SK-N-SH (cell line): ENCODE results near the gene GFPT2. TPM values are rescaled to one million over a fixed set of nuclear protein-coding genes. Genes with fewer than 3 reads are reported as not detected.

Experiments
- CTCF ChIA-PET: fragments of 300-600, 350-600 bp; formaldehyde crosslinking; extraction: SDS; loops from one replicate; lab custom pipeline; 2021; lab: Yijun Ruan, JAX
- POLR2A ChIA-PET: fragments of 350-600 bp; sonication (Branson Sonifier 250); formaldehyde crosslinking; extraction: SDS; loops from one replicate; lab custom pipeline; 2020; ENCODE audit warnings: antibody characterized with exemption, inconsistent platforms; lab: Yijun Ruan, JAX
- DNase-seq: peaks from one replicate; pipeline ENCODE4 v3.0.0; 2012
- H2AFZ ChIP-seq: fragments of 200-600 bp; sonication (generic); 2 replicates; pipeline ENCODE4 v1.8.1; 2016; ENCODE audit warnings: antibody characterized with exemption, mild to moderate bottlenecking, low read depth
- H3F3A ChIP-seq: fragments of 200-600 bp; sonication (generic); replicated peaks from 2 replicates; pipeline ENCODE3; 2016; ENCODE audit warnings: antibody characterized with exemption, mild to moderate bottlenecking; ENCODE audit not compliant: insufficient read depth
- H3K27ac ChIP-seq, 2 experiments: fragments of 200-500 bp in 1 of 2; fragments of 200-600 bp in 1 of 2; sonication (Bioruptor generic) in 1 of 2; sonication (generic), shearing (Covaris generic) in 1 of 2; 2 replicates each; pipeline versions ENCODE4 v1.5.1 to v1.6.1; 2014 to 2016; ENCODE audit warnings: low read depth in 2 of 2, inconsistent platforms in 1 of 2, low read length in 1 of 2, mild to moderate bottlenecking in 1 of 2, mixed read lengths in 1 of 2
- H3K27me3 ChIP-seq: fragments of 200-600 bp; sonication (generic), shearing (Covaris generic); 2 replicates; pipeline ENCODE4 v1.6.1; 2016; ENCODE audit warnings: mixed run types; ENCODE audit not compliant: insufficient read depth
- H3K36me3 ChIP-seq, 2 experiments: fragments of 200-500 bp in 1 of 2; fragments of 200-600 bp in 1 of 2; sonication (Bioruptor generic) in 1 of 2; sonication (generic) in 1 of 2; replicated peaks in 1 of 2; 2 replicates each; pipeline versions ENCODE3 to v1.5.1; 2014 to 2016; ENCODE audit warnings: low read length in 1 of 2, mild to moderate bottlenecking in 1 of 2; ENCODE audit not compliant: insufficient read depth in 2 of 2, control insufficient read depth in 1 of 2
- H3K4me1 ChIP-seq, 2 experiments: fragments of 200-500 bp in 1 of 2; fragments of 200-600 bp in 1 of 2; sonication (Bioruptor generic) in 1 of 2; sonication (generic), shearing (Covaris generic) in 1 of 2; 2 replicates each; pipeline versions ENCODE4 v1.5.1 to v1.6.1; 2014 to 2016; ENCODE audit warnings: low read depth in 1 of 2, low read length in 1 of 2, mixed run types in 1 of 2; ENCODE audit not compliant: insufficient read depth in 2 of 2, control insufficient read depth in 1 of 2
- H3K4me2 ChIP-seq: fragments of 200-600 bp; sonication (generic), shearing (Covaris generic); 2 replicates; pipeline ENCODE4 v1.6.1; 2017; ENCODE audit warnings: mixed run types
- H3K4me3 ChIP-seq, 2 experiments: fragments of 200-500 bp in 1 of 2; fragments of 200-600 bp in 1 of 2; sonication (Bioruptor generic) in 1 of 2; sonication (generic), shearing (Covaris generic) in 1 of 2; 2 replicates each; pipeline versions ENCODE4 v1.5.1 to v1.8.1; 2014 to 2016; ENCODE audit warnings: low read depth in 2 of 2, inconsistent platforms in 1 of 2, low read length in 1 of 2, mild to moderate bottlenecking in 1 of 2, mixed read lengths in 1 of 2, moderate library complexity in 1 of 2
- H3K79me2 ChIP-seq: fragments of 200-600 bp; sonication (generic); 2 replicates; pipeline ENCODE4 v1.8.1; 2017; ENCODE audit warnings: mild to moderate bottlenecking; ENCODE audit not compliant: insufficient read depth
- H3K9ac ChIP-seq: fragments of 200-600 bp; sonication (generic); 2 replicates; pipeline ENCODE4 v1.6.1; 2017; ENCODE audit warnings: mixed run types
- H3K9me2 ChIP-seq: fragments of 200-600 bp; sonication (generic); 2 replicates; pipeline ENCODE4 v1.6.1; 2017; ENCODE audit warnings: mixed run types
- H3K9me3 ChIP-seq: fragments of 200-600 bp; sonication (generic); 2 replicates; pipeline ENCODE4 v1.6.1; 2017; ENCODE audit warnings: mixed run types, mild to moderate bottlenecking, moderate library complexity
- H4K20me1 ChIP-seq: fragments of 200-600 bp; sonication (generic); 2 replicates; pipeline ENCODE4 v1.6.1; 2017; ENCODE audit warnings: mild to moderate bottlenecking, mixed run types; ENCODE audit not compliant: insufficient read depth
- CTCF ChIP-seq: fragments of 200-600 bp; sonication (generic); IDR thresholded peaks from 2 replicates; pipeline ENCODE4 v1.6.1; 2017; ENCODE audit warnings: antibody characterized with exemption, mild to moderate bottlenecking, moderate library complexity
- EP300 ChIP-seq, 2 experiments: IDR thresholded peaks; 2 replicates each; pipeline versions ENCODE4 v1.4.0 to v1.6.1; 2012; ENCODE audit warnings: borderline replicate concordance in 1 of 2, low read depth in 1 of 2, low read length in 1 of 2
- FOXJ3 ChIP-seq: sonication (generic); formaldehyde crosslinking; IDR thresholded peaks from 2 replicates; pipeline ENCODE4 v1.5.1; 2020; ENCODE audit warnings: mild to moderate bottlenecking, missing genetic modification reagents
- FOXM1 ChIP-seq: IDR thresholded peaks from 2 replicates; pipeline ENCODE4 v1.4.0; 2012; ENCODE audit warnings: low read depth, mild to moderate bottlenecking
- GABPA ChIP-seq: IDR thresholded peaks from 2 replicates; pipeline ENCODE4 v1.4.0; 2012; ENCODE audit warnings: low read depth, mild to moderate bottlenecking
- GATA2 ChIP-seq: sonication (generic); formaldehyde crosslinking; IDR thresholded peaks from 2 replicates; pipeline ENCODE4 v1.5.0; 2020; ENCODE audit warnings: mild to moderate bottlenecking, missing genetic modification reagents
- MEF2A ChIP-seq: IDR thresholded peaks from 2 replicates; pipeline ENCODE4 v1.4.0; 2012; ENCODE audit warnings: low read depth, borderline replicate concordance
- PBX3 ChIP-seq: IDR thresholded peaks from 2 replicates; pipeline ENCODE4; 2012
- RFX5 ChIP-seq: IDR thresholded peaks from 2 replicates; pipeline ENCODE4 v1.6.1; 2012; ENCODE audit warnings: mild to moderate bottlenecking, improper control_type of control experiment, low read length
- SMC3 ChIP-seq: IDR thresholded peaks from 2 replicates; pipeline ENCODE4 v1.6.1; 2012; ENCODE audit warnings: low read depth, low read length, improper control_type of control experiment
- TAF1 ChIP-seq: IDR thresholded peaks from 2 replicates; pipeline ENCODE4 v1.6.1; 2012; ENCODE audit warnings: low read depth, mild to moderate bottlenecking, low read length, moderate library complexity, borderline replicate concordance
- TCF12 ChIP-seq: IDR thresholded peaks from 2 replicates; pipeline ENCODE4 v1.4.0; 2012
- USF1 ChIP-seq: IDR thresholded peaks from 2 replicates; pipeline ENCODE4 v1.4.0; 2012; ENCODE audit warnings: low read depth, borderline replicate concordance
- ZBTB33 ChIP-seq: IDR thresholded peaks from 2 replicates; pipeline ENCODE4 v1.4.0; 2012; ENCODE audit warnings: low read depth, borderline replicate concordance
- WGBS: methylation state at CpG from one replicate; pipeline ENCODE4 v1.1.6; 2017; ENCODE audit warnings: low lambda C conversion rate; 5-methylcytosine and 5-hydroxymethylcytosine counted together
- polyA plus RNA-seq, 3 experiments: library from polyadenylated mRNA; depleted of rRNA; stranded (reverse); fragments of >200 nt; gene quantifications; 2 replicates each; pipeline ENCODE4 v1.2.3, GENCODE V29; 2012

The GFPT2 gene
- polyA plus RNA-seq, 1 of the 3 experiments (the other 2 are of a cell fraction): 8.1 TPM

GRCh38 chr5:180304016-180304292 lies 49.2 kb downstream of the GFPT2 start:
- H3K27me3 ChIP-seq: no peaks in the 10 kb centered on the region
- 40% methylated on average over 3 of the region's 4 CpGs for WGBS
- TF ChIP-seq PBX3 (no peak), GABPA (no peak), FOXM1 (no peak), TAF1 (no peak), MEF2A (no peak), USF1 (no peak), GATA2 (no peak), CTCF (no peak), SMC3 (no peak), ZBTB33 (no peak), TCF12 (no peak), RFX5 (no peak), FOXJ3 (CRISPR knock-in tag) (no peak), EP300 (IDR thresholded peaks at IDR 0.05; ENCODE audit: borderline replicate concordance in 1 of 2, low read depth in 1 of 2, low read length in 1 of 2) (no peak)
- H3K9me2 ChIP-seq: no peaks in the 10 kb centered on the region
- no peaks in the 10 kb centered on the region for H3F3A ChIP-seq
- ChIA-PET POLR2A (interaction anchor here (1.2 kb wide), 1 partner anchor 10 kb away, joined by 6 read pairs; no protein-coding TSS in a partner anchor), CTCF (interaction anchor here (0.9 to 6.6 kb wide), 8 partner anchors 10 to 168 kb away, joined by 3 to 98 read pairs (median 4); partner anchors contain the start of gene MAPK9)
- peaks cover 0 to 19% of the 10 kb centered on the region in 2 experiments; a peak in 1 of 4 replicates for H3K4me1 ChIP-seq
- no peak overlapping the region for H3K4me3 ChIP-seq
- no peak for DNase-seq
- no peak overlapping the region for H3K4me2 ChIP-seq
- H2AFZ ChIP-seq: no peak overlapping the region
- H3K9ac ChIP-seq: no peak overlapping the region
- H3K27ac ChIP-seq: no peak overlapping the region
- no peaks in the 10 kb centered on the region for H3K36me3 ChIP-seq
- no peaks in the 10 kb centered on the region for H4K20me1 ChIP-seq
- H3K9me3 ChIP-seq: no peaks in the 10 kb centered on the region
- no peaks in the 10 kb centered on the region for H3K79me2 ChIP-seq
